K562 (cell line): Measurements from ENCODE around the gene TOP3A. TPM values are rescaled to one million over a fixed set of nuclear protein-coding genes. Genes with fewer than 3 reads are reported as not detected.
A peak's percentile ranks its signal among the peaks of the same experiment; 100 is the strongest.

Experiments used
- FIP1L1 ChIP-seq: fragments of 200-400 bp; formaldehyde crosslinking; IDR thresholded peaks from 2 replicates; pipeline ENCODE4 v1.6.1; 2018; ENCODE audit warnings: mild to moderate bottlenecking, low read depth, low read length; ENCODE audit not compliant: poor library complexity, severe bottlenecking
- HDAC3 ChIP-seq: fragments of 450-650 bp; IDR thresholded peaks from 2 replicates; pipeline ENCODE4 v1.6.1; 2018; ENCODE audit warnings: borderline replicate concordance, mild to moderate bottlenecking, moderate library complexity; ENCODE audit not compliant: partially characterized antibody
- HDGF ChIP-seq: fragments of 450-650 bp; IDR thresholded peaks from 2 replicates; pipeline ENCODE4 v1.6.1; 2016
- SIX5 ChIP-seq, 2 experiments: IDR thresholded peaks; 2 replicates each; pipeline ENCODE4 v1.6.1; 2011; ENCODE audit warnings: low read length in 2 of 2, borderline replicate concordance in 1 of 2, low read depth in 1 of 2, mild to moderate bottlenecking in 1 of 2, moderate library complexity in 1 of 2; ENCODE audit not compliant: insufficient read depth in 1 of 2
- ZNF143 ChIP-seq: sonication (generic); formaldehyde crosslinking; IDR thresholded peaks from 2 replicates; pipeline ENCODE4 v1.9.0; 2022; ENCODE audit warnings: mild to moderate bottlenecking, missing genetic modification reagents
- ZNF707 ChIP-seq: fragments of 250-450 bp; sonication (Bioruptor Pico); conservative IDR thresholded peaks from 2 replicates; pipeline ENCODE4 v1.8.0; 2022; ENCODE audit warnings: inconsistent platforms, mild to moderate bottlenecking, moderate library complexity
- polyA plus RNA-seq, 8 experiments: library from polyadenylated mRNA; depleted of rRNA in 4 of 8; stranded (reverse) in 5 of 8; unstranded in 3 of 8; fragments of >200 nt; fragmentation: Nextera tagmentation in 2 of 8; fragmentation: Illumina TruSeq in 1 of 8; extraction: Ambion mirVana in 2 of 8; extraction: Trizol in 1 of 8; gene quantifications; 2 replicates each; pipeline versions ENCODE4 v1.2.1 to v1.2.3, GENCODE V29; 2011 to 2014; ENCODE audit warnings: inconsistent platforms in 1 of 8, missing spikeins in 1 of 8
- total RNA-seq, 7 experiments: library from RNA; depleted of rRNA in 6 of 7; stranded (reverse); fragments of >200 nt in 6 of 7; fragmentation: Illumina TruSeq in 2 of 7; extraction: Trizol in 2 of 7; gene quantifications; 2 replicates each; pipeline versions ENCODE4 v1.2.1 to v1.2.3, GENCODE V29; 2011 to 2021; ENCODE audit warnings: low replicate concordance in 1 of 7
- TF ChIP-seq, protein P1 (sequence below): sonication (generic); formaldehyde crosslinking; IDR thresholded peaks from 2 replicates; pipeline ENCODE4 v1.8.1; 2022; ENCODE audit warnings: missing genetic modification reagents
- TF ChIP-seq, protein P2 (sequence below): conservative IDR thresholded peaks from 2 replicates; pipeline ENCODE4 v1.6.1; 2011; ENCODE audit warnings: low read depth, mild to moderate bottlenecking, low read length; ENCODE audit not compliant: control insufficient read depth
- TF ChIP-seq, protein P3 (sequence below): sonication (generic); formaldehyde crosslinking; IDR thresholded peaks from 2 replicates; pipeline ENCODE4 v1.8.0; 2023; ENCODE audit warnings: mild to moderate bottlenecking, missing genetic modification reagents

Gene TOP3A
- total and polyA plus RNA-seq, 9 of the 15 experiments (the other 6 are each of a cell fraction or from before 2014, with no cell fraction given) = 5.2 to 49.7 (median 24.7) TPM

DNA sequence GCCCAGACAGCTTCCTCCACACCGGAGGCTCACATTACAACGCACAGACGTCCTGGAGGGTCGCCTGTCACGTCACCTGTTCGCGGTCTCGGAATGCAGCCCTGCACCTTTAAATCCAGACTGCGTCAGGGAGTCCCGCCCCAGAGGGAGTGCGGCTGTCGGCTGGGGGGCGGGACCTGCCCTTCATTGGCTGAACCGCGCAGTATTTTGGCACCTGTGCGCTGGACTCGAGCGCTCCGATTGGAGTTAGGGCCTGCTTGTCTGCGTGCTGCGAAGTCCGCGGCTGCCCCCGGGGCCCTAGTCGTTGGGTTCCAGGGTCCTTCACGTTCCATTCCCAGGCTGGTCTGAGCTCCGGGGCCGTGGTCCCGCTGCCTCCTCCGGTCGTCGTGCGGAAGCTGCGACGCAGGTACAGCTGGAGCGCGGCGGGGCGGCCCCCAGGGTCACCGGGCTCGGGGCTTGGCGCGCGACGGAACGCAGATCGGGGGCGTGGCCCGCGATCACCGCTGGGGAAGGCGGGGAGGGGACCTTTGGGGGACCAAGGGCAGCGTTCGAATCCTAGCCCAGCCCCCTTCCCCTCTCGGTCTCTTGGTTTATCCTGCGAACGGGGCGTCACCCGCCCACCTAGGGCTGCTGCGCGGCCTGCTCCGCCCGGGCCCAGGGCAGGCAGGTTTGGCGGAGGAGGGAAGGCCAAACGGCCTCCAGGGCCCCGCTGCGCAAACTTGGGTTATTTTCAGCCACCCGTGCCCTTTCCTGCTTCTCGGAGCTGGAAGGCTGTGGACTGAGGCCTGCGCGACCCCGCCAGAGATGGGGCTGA is 54.3 kb downstream of the TOP3A start, which contains the start of gene MIEF2 (continued):
- no peak for TF ChIP-seq ZNF707
- TF ChIP-seq, protein P1, sequence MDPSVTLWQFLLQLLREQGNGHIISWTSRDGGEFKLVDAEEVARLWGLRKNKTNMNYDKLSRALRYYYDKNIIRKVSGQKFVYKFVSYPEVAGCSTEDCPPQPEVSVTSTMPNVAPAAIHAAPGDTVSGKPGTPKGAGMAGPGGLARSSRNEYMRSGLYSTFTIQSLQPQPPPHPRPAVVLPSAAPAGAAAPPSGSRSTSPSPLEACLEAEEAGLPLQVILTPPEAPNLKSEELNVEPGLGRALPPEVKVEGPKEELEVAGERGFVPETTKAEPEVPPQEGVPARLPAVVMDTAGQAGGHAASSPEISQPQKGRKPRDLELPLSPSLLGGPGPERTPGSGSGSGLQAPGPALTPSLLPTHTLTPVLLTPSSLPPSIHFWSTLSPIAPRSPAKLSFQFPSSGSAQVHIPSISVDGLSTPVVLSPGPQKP (CRISPR knock-in tag) = no peak
- TF ChIP-seq HDGF = no peak
- no peak for TF ChIP-seq HDAC3
- TF ChIP-seq, protein P2, sequence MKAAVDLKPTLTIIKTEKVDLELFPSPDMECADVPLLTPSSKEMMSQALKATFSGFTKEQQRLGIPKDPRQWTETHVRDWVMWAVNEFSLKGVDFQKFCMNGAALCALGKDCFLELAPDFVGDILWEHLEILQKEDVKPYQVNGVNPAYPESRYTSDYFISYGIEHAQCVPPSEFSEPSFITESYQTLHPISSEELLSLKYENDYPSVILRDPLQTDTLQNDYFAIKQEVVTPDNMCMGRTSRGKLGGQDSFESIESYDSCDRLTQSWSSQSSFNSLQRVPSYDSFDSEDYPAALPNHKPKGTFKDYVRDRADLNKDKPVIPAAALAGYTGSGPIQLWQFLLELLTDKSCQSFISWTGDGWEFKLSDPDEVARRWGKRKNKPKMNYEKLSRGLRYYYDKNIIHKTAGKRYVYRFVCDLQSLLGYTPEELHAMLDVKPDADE = no peak
- TF ChIP-seq, protein P3, sequence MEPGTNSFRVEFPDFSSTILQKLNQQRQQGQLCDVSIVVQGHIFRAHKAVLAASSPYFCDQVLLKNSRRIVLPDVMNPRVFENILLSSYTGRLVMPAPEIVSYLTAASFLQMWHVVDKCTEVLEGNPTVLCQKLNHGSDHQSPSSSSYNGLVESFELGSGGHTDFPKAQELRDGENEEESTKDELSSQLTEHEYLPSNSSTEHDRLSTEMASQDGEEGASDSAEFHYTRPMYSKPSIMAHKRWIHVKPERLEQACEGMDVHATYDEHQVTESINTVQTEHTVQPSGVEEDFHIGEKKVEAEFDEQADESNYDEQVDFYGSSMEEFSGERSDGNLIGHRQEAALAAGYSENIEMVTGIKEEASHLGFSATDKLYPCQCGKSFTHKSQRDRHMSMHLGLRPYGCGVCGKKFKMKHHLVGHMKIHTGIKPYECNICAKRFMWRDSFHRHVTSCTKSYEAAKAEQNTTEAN = no peak
- no peak for TF ChIP-seq SIX5 (IDR thresholded peaks at IDR 0.05; ENCODE audit: borderline replicate concordance in 1 of 2, insufficient read depth in 1 of 2, low read depth in 1 of 2, low read length in 2 of 2)
- peak; percentile 37 for TF ChIP-seq FIP1L1
- TF ChIP-seq ZNF143 = no peak
- TF ChIP-seq, all 486 proteins: peak for 63
